ENCODE measurements around the gene PIGZ. TPM values are rescaled to one million over a fixed set of nuclear protein-coding genes. Genes with fewer than 3 reads are reported as not detected.

Gene PIGZ
- total and polyA plus RNA-seq, 9 of the 15 experiments (the other 6 are each of a cell fraction or from before 2014, with no cell fraction given) = 0.15 to 1.8 (median 0.76) TPM

- Histone ChIP-seq H3K9ac (ENCODE audit: insufficient read depth in 1 of 2, low read depth in 2 of 2, low read length in 2 of 2) (no peak overlapping the region), H3K9me1 (ENCODE audit: control insufficient read depth, insufficient read depth, low read length) (no peaks in the 10 kb centered on the region), H3K4me1 (replicated peaks in 1 of 2; ENCODE audit: control insufficient read depth in 2 of 2, insufficient read depth in 2 of 2, low read length in 2 of 2) (peaks cover 15 to 28% of the 10 kb centered on the region in 2 experiments; a peak in 4 of 5 replicates), H2AFZ (ENCODE audit: low read depth, low read length) (no peak overlapping the region), H3K79me2 (ENCODE audit: control insufficient read depth, insufficient read depth, low read length) (peaks cover 12% of the 10 kb centered on the region; the same call in 2 of the 3 replicates), H3K36me3 (ENCODE audit: control insufficient read depth, insufficient read depth, low read length) (peaks cover 8% of the 10 kb centered on the region; the same call in 1 of the 3 replicates), H3K27ac (ENCODE audit: extremely low read depth, low read depth, low read length) (no peak overlapping the region), H3K27me3 (ENCODE audit: control insufficient read depth in 2 of 2, insufficient read depth in 2 of 2, low read length in 2 of 2) (no peaks in the 10 kb centered on the region), H3K4me3 (no peak overlapping the region), H3K4me2 (ENCODE audit: insufficient read depth, low read length) (no peak overlapping the region), H4K20me1 (replicated peaks; ENCODE audit: control insufficient read depth, insufficient read depth, low read length) (no peaks in the 10 kb centered on the region), H3K9me3 (replicated peaks; ENCODE audit: control insufficient read depth, insufficient read depth, low read depth, low read length) (peaks cover 3% of the 10 kb centered on the region; the same call in 1 of the 2 replicates)
- WGBS (ENCODE audit: insufficient coverage, low coverage, missing lambda C conversion rate) = 92% methylated on average over 27 of the region's 47 CpGs
- ATAC-seq (no peak), DNase-seq (ENCODE audit: extremely low read depth in 1 of 4, low spot score in 3 of 4) (no peak), FAIRE-seq (no peak)
- TF ChIP-seq KDM5B (IDR thresholded peaks at IDR 0.05; ENCODE audit: insufficient replicate concordance, low read depth, low read length) (peak; percentile 1), HOXB6 (CRISPR knock-in tag; IDR thresholded peaks at IDR 0.05; ENCODE audit: borderline replicate concordance) (no peak), ASH1L (IDR thresholded peaks at IDR 0.05; ENCODE audit: borderline replicate concordance, low read depth, partially characterized antibody) (no peak), PCBP1 (IDR thresholded peaks at IDR 0.05; ENCODE audit: low read depth, low read length, poor library complexity, severe bottlenecking) (no peak), HDAC1 (IDR thresholded peaks at IDR 0.05) (no peak)
- TF ChIP-seq, protein P1, sequence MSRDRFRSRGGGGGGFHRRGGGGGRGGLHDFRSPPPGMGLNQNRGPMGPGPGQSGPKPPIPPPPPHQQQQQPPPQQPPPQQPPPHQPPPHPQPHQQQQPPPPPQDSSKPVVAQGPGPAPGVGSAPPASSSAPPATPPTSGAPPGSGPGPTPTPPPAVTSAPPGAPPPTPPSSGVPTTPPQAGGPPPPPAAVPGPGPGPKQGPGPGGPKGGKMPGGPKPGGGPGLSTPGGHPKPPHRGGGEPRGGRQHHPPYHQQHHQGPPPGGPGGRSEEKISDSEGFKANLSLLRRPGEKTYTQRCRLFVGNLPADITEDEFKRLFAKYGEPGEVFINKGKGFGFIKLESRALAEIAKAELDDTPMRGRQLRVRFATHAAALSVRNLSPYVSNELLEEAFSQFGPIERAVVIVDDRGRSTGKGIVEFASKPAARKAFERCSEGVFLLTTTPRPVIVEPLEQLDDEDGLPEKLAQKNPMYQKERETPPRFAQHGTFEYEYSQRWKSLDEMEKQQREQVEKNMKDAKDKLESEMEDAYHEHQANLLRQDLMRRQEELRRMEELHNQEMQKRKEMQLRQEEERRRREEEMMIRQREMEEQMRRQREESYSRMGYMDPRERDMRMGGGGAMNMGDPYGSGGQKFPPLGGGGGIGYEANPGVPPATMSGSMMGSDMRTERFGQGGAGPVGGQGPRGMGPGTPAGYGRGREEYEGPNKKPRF (IDR thresholded peaks at IDR 0.05; ENCODE audit: low read depth, low read length) = no peak
- TF ChIP-seq, protein P2, sequence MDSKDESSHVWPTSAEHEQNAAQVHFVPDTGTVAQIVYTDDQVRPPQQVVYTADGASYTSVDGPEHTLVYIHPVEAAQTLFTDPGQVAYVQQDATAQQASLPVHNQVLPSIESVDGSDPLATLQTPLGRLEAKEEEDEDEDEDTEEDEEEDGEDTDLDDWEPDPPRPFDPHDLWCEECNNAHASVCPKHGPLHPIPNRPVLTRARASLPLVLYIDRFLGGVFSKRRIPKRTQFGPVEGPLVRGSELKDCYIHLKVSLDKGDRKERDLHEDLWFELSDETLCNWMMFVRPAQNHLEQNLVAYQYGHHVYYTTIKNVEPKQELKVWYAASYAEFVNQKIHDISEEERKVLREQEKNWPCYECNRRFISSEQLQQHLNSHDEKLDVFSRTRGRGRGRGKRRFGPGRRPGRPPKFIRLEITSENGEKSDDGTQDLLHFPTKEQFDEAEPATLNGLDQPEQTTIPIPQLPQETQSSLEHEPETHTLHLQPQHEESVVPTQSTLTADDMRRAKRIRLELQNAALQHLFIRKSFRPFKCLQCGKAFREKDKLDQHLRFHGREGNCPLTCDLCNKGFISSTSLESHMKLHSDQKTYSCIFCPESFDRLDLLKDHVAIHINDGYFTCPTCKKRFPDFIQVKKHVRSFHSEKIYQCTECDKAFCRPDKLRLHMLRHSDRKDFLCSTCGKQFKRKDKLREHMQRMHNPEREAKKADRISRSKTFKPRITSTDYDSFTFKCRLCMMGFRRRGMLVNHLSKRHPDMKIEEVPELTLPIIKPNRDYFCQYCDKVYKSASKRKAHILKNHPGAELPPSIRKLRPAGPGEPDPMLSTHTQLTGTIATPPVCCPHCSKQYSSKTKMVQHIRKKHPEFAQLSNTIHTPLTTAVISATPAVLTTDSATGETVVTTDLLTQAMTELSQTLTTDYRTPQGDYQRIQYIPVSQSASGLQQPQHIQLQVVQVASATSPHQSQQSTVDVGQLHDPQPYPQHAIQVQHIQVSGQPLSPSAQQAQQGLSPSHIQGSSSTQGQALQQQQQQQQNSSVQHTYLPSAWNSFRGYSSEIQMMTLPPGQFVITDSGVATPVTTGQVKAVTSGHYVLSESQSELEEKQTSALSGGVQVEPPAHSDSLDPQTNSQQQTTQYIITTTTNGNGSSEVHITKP (IDR thresholded peaks at IDR 0.05; ENCODE audit: partially characterized antibody) = peak; percentile 89
- TF ChIP-seq, protein P3, sequence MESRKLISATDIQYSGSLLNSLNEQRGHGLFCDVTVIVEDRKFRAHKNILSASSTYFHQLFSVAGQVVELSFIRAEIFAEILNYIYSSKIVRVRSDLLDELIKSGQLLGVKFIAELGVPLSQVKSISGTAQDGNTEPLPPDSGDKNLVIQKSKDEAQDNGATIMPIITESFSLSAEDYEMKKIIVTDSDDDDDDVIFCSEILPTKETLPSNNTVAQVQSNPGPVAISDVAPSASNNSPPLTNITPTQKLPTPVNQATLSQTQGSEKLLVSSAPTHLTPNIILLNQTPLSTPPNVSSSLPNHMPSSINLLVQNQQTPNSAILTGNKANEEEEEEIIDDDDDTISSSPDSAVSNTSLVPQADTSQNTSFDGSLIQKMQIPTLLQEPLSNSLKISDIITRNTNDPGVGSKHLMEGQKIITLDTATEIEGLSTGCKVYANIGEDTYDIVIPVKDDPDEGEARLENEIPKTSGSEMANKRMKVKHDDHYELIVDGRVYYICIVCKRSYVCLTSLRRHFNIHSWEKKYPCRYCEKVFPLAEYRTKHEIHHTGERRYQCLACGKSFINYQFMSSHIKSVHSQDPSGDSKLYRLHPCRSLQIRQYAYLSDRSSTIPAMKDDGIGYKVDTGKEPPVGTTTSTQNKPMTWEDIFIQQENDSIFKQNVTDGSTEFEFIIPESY (CRISPR knock-in tag; IDR thresholded peaks at IDR 0.05) = peak; percentile 74
- ChIA-PET POLR2A (interaction anchor here (0.6 to 1.4 kb wide), 4 partner anchors 13 to 438 kb away, joined by 3 to 4 read pairs (median 3); no protein-coding TSS in a partner anchor), CTCF (ENCODE audit: low intra/inter-chr PET ratio) (no interaction called here)
- intact Hi-C loops (cut with micrococcal nuclease) (no loop called here), in situ Hi-C loops (cut with MboI) (no loop called here)
- no TSS peak for BruUV-seq (replicated peaks)
These were observed 1.9 kb downstream of the PIGZ start for GRCh38 chr3:196966526-196967401.
